Measurements from ENCODE around the gene FUT2.
A peak's percentile ranks its signal among the peaks of the same experiment; 100 is the strongest.
"Not testable (repeated sequence)": the region's sequence is repeated elsewhere in the genome, so short reads cannot be mapped to it uniquely, and the experiment has no call there.

FUT2 gene

DNA sequence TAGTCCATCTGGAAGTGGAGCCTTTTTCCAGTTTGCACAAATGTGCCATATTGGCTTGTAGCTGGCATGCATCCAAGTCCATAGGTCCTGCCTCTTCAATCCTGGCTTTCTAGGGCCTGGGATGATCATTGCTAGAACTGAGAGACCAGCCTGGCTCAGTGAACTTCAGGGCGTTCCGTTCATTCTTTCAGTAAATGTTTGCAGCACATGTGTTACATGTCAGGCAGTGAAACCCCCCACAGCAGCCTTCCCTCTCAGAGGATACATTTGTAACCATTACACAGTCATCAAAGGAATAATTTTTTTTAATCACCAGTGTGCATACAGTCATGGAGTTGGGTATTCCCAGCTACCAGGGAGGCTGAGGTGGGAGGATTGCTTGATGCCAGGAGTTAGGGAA lies 9.7 kb downstream of the FUT2 start:
- no peak for DNase-seq

DNA sequence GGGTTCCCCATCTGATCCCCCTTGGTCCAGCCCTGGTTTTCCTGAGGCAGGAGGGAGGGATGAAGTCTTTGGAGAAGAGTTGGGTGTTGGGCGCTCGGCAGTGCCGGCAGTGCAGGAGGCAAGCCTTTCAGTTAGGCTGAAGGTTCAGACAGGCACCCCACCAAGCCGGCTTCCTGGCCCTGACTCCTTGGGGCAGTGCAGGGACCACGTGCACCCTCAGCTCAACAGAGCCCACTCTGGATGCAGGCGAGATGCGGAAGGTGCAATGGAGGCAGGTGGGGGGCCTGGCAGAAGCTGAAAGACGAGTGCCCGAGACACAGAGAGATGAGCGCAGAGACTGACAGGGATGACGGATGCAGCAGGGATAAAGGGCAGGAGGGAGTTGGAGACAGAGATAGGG lies 12.7 kb downstream of the FUT2 start:
- DNase-seq = no peak

DNA sequence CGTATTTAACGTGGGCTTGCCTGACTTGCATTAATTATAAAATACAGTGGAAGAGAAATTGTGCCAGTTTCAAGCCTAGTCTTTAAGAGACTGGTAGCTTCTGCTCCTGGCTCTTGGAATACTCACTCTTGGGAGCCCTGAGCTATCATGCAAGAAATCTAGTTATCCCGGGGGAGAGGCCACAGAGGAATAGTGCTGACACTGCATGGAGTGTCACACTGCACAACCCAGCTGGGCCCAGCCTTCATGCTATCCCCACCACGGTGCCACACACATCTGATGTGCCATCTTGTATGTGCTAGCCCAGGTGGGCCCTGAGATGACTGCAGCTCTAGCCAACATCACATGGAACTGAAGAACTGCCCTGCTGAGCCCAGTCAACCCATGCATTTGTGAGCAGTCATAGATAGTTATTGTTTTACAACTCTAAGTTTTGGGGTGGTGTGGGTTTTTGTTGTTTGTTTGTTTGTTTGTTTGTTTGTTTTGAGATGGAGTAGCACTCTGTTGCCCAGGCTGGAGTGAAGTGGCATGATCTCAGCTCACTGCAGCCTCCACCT lies 15.4 kb downstream of the FUT2 start:
- no peak for DNase-seq

DNA sequence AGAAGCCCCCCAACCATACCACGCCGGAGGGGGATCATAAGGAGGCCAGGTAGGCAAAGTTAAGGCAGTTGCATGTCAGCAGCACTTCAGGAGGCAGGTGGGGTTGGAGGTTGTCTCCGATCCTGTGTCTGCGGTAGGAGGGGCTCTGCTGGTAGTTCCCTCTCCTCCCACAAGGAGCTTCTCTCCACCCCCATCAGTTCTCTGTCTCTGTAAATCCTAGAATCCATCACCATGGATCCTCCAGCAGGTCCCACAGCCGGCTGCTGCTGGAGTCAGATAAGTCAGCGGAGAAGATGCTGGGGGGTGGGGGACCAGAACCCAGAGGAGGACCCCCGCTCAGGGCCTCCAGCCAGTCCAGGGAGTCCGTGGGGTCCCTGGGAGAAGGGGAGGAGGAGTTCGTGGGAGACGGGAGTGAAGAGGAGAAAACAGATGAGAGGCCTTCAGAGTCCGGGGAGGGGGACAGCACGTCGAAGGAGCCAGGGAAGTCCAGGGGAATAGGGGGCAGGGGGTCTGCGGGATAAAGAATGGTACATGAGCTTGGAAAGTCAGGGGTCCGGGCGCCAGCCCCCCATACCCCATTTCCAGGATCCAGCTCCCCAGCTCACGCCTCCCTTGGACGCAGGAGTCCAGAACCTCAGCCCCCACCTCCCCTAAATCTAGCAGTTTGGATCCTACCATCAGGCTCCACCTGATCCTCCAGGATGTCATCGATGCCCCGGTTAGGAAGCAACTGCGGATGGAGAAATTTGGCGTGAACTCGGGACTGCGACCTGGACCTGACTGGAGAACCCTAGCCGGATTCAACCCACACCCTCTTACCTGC lies 17.5 kb downstream of the FUT2 start:
- DNase-seq = no peak

DNA sequence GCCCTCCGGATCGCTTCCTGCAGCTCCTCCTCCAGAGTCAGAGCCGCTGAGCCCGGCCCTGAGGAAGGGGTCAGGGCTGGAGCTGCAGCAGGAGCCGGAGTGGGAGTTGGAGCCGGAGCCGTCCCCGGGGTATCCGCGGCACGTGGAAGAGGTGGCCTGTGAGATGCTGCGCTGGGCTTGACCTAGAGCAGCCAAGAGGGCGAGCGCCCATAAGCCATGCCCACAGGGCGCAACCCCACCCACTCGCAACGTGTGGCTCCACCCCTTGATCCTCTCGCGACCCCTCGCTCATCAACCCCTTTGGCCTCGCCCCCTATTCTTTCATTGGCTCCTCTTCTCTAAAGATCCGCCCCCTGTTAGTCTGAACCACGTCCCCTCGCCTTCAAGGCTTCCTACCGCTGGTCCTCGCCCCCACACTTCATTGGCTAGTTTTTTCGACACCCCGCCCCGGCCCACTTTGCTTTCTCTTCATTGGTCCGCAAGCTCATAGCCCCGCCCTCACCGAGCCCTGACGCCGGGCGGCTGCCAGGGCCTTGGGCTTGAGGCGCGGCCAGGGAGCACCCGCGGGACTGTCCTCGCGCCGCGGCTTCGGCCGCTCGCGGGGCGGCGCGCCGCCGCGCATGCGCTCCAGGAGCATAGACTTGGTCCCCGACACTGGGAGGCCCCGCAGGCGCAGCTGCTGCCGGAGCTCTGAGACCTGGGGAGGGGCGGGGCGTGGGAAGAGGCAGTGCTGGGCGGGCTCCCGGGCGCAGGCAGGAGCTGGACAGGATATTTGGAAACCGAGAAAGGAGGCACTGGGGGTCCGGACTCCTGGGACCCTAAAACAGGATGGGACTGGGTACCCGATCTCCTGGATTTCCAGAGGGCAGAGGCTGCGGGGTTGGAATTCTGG lies 18.3 kb downstream of the FUT2 start:
- DNase-seq = peak; percentile 99

DNA sequence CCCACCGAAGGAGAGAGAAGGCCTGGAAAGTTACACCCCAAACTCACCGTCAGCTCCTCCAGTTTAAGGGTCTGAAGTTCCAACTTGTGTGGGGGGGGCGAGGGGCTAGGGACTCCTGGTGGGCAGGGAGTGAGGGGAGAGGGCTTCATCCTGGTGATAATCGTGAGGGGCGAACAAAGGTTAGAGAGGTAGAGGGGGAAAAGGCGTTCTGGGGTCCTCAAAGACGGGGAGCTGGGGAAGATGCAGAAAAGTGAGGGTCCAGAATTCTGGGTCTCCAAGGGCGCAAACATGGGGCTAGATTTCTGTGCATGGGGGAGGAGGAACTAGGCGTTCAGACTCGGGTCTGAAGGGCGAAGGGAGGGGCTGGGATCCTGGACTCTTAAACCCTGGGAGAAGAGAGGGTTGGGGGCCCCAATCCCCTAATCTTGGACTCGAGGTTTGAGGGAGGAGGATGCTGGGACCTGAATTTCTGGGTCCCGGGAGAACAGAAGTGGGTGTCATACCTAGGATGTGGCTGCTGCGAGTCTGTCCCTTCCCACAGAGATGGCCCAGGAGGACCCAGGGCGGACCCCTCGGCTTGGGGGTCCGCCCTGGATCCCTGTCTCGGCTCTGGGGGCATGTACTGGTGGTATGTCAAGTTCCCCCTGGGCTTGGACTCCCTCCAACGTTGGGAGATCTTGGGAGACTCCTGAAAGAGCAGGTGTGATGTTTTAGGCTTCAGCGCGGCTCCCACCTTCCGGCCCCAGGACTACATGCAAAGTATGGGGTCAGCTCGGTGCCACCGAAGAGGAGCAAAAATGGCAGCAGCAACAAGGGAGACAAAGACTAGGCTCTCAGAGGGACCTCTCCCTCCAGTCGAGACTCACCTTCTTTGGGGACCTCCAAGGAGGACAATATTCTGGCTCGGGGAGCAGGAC lies 19.2 kb downstream of the FUT2 start:
- no peak for DNase-seq

DNA sequence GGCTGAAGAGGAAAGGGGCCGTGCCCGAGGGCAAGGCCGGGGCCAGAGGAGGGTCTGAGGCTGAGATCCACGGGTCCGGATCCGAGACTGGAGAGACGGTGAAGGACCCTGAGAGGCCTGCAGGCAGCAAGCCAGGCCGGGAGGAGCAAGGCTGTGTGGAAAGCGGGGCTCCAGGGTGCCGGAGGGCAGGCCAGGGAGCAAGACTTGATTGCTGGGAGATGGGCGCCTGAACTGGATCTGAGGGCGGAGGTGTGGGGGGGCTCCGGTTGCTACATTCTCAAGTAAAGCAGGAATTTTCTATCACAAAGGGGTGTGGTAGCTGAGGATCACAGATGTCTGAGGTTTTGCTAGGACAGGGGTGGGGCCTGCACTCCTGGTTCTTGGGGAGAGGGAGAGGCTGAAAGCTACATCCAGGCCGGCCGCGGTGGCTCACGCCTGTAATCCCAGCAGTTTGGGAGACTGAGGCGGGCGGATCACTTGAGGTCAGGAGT lies 20.0 kb downstream of the FUT2 start:
- no peak for DNase-seq

DNA sequence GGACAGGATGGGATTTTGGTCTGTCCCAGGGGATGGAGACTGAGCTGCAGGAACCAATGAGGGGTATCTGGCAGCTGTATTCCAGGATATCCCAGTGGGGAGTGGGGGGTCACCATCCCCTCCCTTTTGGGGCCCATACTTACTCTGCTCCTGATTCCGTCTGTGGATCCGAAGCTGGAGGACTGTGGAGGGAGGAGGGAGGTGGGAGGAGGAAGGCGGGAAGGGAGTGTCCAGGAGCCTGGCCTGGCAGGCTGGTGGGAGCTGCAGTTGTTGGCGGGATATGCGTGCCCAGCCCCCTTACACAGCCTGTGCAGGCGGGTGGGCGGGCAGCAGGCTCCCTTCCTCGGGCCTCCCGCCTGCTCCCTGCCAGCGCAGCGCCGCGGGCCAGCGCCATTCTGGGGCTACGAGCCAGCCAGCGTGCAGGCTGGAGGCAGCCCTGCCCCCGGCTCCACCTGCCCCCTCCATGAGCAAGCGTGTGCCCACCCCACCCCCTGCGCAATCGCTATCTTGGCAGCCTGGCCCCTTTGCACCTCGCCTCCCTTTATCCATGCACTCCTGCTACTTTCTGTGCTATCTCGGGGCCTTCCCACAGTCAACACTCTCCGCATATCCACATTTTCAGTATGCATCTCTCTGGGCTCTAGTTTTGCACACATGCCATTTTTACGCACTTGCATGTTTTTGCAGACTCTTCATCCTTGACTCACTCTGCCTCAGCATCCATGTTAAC lies 21.0 kb downstream of the FUT2 start:
- no peak for DNase-seq

DNA sequence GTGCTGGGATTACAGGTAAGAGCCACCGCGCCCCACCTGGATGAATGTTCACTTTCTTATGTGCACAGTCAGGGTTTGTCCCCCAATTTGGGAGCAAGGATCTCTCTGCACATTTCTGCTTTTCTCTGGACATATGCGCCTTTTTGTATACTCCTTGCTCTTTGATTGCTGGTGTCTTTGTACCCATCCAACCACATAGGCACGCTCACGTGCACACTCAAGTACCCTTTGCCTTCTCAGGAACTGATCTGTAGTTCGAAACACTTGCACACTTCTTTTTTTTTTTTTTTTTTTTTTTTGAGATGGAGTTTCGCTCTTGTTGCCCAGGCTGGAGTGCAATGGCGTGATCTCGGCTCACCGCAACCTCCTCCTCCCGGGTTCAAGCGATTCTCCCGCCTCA lies 22.3 kb downstream of the FUT2 start:
- DNase-seq = not testable (repeated sequence)

DNA sequence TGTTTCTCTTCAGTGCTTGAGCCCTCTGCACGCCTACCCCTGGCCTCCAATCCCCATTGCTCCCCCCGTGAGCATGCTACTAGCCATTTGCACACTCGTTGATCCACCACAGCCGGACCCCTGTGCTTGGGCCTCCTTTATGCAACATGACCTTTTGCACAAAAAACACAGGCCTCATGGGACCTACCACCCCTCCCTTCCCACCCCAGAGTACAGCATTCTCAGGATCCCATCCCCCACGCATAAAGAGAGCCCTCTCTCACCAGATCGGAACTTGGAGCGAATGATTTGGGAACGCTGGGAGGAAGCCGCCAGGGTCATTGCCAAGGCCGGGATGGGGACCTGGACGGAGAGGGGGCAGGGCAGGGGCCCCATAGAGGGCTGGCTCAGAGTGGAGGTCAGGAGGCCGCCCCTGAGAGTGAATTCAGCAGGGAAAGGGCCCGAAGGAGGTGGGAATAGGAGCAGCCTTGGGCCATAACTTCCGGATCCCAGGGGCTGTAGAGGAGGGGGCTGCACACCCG lies 23.0 kb downstream of the FUT2 start:
- no peak for DNase-seq

DNA sequence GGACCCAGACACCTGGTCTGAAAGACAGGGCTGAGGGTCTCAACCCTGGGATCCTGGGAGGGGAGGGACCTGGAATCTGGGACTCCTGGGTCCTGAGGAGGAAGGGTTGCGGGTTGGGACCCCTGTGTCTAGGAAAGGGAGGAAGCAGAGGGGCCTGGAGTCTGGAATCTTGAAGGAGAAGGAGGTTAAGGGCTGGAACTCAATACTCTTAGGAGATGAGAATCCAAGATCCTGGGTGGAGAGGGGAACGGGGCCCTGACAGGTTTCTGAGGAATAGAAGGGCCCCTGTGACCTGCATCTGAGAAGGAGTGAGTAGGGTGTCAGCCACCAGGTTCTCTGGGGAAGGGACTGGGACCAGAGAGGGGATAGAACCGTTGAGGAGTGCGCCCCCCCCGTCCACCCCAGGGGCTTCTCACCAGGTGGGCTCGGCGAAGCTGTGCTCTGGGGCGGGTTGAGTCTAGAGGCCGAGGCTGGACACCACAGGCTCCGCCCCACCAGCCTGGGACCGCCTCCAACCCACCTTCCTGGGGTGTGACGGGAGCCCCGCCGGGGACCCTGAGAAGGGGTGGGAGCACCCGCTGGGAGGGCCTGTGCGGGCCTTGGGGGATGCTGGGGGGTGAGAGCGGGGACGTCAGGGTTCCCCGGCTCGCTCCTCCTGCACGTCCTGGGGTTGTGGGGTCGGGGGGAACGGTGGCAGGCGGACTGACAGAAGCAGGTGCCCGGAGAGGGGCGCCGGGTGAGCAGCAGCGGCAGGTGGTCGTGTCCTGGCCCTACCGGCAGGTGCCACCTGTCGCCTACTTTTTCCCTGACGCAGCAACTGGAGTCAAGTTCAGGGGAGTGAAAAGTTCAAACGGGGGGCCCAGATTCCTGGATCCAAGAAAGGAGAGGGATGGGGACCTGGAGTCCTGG lies 23.7 kb downstream of the FUT2 start, which contains the start of gene MAMSTR:
Gene MAMSTR (minus strand): TSS at position 463 of the 909 bp plus-strand sequence. CDS start 694 bp downstream, outside the sequence.
- no peak for DNase-seq

DNA sequence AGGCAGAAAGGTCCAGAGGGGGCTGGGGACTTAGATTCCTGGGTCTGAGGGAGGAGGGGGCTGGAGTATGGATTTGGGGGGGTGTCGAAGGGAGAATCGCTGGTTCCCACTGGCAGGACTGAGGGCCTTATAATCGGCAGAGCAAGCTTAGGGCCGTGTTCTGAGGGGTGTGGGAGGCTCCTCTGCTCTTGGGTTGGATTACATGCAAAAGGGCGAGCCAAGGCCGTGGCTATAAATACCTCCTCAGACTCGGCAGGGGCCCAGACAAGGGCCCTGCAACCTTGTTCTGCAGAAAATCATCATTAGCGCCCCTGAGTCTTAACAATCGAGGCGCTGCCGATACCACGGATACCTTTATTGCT lies 24.5 kb downstream of the FUT2 start:
- no peak for DNase-seq

DNA sequence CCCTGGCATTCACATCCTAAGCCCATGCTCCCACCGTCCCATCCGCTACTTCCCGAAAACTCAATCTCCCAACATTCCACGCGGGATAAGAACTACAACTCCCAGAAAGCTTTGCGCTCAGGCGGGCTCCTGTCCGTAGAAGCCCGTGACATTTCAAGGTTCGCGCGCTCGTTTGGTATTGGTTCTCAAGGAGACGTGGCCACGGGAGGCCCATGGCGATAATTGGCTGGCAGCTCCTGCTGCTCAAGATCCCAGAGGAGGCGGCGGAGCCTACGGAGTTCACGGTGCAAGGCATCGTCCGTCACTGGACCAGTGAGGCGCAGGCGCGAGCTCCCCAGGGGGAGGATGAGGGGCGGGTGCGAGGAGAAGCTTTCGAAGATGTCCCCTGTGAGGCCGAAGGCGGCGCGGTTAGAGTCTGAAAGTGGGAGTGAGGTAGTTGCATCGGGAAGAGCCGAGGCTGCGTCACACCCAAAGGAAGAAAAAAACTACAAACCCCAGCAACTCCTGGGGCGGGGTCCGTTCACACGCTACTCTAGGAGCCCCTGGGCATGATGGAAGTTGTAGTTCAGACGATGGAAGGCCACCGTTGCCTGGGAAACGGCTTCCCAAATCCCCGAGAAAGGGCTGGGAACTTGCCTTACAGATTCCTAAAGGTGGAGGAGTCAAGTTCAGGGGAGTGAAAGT lies 25.0 kb downstream of the FUT2 start:
- DNase-seq = peak; percentile 97 to 98

DNA sequence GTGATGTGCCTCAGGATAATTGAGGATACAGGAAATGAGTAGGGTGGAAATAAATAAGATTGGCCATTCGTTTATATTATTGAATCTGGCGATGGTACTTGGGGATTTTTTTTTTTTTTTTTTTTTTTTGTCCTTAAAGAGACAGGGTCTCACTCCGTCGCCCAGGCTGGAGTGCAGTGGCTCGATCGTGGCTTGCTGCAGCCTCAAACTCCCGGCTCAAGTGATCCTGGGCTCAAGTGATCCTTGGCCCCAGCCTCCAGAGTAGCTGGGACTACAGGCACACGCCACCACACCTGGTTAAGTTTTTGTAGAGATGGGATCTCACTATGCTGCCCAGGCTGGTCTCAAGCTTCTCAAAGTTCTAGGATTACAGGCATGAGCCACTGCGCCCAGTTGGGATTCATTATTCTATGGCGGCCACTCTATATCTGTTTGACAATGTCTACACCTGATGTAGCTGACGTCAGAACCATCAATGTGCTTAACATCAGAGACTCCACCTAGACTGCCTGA lies 26.5 kb downstream of the FUT2 start:
- no peak for DNase-seq

DNA sequence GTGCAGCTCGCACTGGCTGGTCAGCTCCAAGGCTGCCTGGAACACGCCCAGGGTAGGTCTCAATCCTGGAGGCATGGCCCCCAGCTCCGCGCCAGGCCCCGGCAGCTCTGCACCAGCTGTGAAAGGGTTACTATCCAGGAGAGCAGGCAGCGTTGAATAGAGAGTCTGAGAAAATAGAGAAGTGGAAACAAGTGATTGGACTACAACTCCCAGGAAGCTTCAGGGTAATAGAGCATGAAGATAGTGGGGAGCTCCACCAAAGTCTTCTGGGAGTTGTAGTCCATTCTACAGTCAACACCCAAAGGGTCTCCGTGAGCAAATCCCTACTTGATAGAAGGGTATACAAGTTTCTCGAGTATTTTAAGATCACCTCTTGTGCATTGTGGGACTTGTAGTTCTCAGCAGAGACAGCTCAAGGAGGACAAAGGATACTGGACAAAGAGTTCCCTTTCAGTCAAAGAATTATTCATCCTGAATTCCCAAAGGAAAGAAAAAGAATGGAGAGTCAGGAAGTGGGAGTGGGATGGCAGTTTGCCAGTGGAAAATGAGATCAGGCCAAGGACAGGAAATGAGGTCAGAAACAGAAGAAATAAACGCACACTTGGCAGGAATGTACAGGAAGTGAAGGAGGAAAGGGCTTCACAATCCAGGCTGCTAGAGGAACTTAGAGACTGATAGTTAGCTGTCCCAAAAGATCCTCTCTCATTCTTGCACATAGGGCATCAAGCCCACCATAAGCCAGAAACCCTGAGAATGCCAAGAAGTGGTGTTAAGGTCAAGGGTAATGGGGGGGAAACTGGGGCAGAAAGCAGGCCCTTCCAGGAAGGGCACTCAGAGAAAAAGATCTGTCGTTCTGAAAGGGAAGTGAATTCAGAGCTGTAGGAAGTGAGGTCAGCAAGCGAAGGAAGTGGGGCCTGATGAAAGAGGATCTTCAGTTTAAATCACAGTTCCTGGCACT lies 29.3 kb downstream of the FUT2 start:
- DNase-seq = peak; percentile 55 to 64

DNA sequence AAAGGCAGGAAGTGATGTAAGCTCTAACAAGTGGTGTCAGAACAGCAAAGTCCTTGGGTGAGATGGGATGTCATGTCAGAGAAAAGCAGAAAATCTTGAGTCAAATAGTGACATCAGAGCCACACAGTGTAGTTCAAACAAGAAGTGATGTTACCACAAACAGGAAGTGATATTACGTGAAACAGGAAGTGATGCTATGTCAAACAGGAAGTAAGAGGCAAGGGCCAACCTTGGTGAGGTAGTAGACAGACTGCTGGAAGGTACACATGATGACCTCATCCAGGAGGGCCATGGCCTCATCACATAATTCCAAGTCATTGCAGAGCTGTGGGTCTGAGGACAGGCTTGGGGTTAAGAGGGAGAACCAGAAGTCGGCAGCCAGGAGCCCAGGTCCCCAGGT lies 30.8 kb downstream of the FUT2 start:
- DNase-seq = peak; percentile 56 to 71

DNA sequence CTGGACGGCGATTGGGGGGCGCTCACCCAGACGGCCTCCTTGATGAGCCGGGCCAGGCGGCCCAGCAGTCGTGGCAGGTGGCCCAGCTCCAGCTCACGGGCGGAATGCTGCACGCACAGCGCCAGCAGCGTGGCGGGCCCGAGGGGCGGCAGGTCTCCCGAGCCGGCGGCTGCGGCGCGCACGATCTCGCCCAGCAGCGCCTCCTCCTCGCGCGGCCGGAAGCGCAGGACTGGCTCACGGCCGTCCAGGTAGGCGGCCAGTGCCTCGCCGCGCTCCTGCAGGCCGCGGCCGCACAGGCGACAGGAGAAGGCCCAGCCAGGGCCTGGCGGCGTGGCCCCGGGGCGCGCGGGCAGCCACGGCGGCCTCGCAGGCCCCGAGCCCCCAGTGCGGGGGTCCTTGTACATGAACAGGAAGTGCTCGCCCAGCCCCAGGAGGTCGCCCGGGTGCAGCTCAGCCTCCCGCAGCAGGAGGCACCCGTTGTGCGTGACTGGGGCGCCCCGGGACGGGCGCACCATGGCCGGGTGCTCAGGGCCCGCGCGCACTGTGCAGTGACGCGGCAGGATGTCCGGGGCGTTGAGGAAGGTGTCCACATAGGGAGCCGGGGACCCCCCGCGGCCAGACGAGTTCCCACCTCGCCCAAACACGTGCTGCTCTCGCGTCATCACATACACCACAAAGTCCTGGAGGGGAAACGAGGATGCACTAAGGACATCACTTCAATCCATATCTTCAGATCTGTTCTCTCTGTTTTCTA lies 33.3 kb downstream of the FUT2 start:
- no peak for DNase-seq

All from inflammatory macrophage (primary cell).